ENCODE results near the gene FAM151A.
A peak's percentile ranks its signal among the peaks of the same experiment; 100 is the strongest.

The FAM151A gene

DNA sequence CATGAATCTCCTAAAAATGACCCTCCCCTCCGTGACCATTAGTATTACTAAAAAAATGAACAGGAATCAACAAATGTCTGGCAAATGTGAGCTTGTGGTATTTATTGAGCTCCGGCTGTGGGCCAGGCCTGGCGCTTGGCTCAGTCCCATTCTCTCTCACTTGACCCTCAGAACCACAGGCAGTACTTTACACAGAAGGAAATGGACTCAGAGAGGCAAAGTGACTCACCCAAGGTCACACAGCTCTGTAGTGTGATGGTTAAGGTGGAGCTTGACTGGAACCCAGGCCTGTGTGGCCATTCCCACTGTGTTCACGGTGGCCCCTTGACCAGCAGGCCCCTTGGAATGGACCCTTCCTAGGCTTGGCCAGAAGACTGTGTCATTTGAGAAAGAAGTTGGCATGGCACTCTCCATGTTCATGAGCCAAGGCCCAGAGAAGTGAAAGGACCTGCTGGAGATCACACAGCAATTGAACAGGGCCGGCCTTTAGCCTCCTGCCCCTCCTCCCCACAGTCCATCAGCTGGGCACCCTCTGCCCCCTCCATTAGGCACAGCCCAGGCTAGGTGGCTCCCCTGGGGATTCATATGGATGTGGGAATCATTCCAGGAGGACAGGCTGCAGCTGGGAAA, 32.1 kb downstream of the FAM151A start:
- Histone ChIP-seq H3K4me1 (ENCODE audit: control insufficient read depth, insufficient read depth, low read length) (peaks cover 2% of the 10 kb centered on the region), H3K9me3 (ENCODE audit: control insufficient read depth in 2 of 2, low read length in 2 of 2) (no peaks in the 10 kb centered on the region), H3K27me3 (ENCODE audit: control insufficient read depth in 1 of 2, insufficient read depth in 2 of 2, low read length in 2 of 2) (no peaks in the 10 kb centered on the region), H3K36me3 (ENCODE audit: control insufficient read depth in 2 of 2, insufficient read depth in 2 of 2, low read length in 2 of 2) (peaks cover 30 to 31% of the 10 kb centered on the region in 2 donors), H3K9ac (ENCODE audit: low read length in 2 of 2) (no peak overlapping the region), H3K27ac (ENCODE audit: low read length) (no peak overlapping the region), H3K4me3 (ENCODE audit: low read length in 2 of 2) (no peak overlapping the region)

DNA sequence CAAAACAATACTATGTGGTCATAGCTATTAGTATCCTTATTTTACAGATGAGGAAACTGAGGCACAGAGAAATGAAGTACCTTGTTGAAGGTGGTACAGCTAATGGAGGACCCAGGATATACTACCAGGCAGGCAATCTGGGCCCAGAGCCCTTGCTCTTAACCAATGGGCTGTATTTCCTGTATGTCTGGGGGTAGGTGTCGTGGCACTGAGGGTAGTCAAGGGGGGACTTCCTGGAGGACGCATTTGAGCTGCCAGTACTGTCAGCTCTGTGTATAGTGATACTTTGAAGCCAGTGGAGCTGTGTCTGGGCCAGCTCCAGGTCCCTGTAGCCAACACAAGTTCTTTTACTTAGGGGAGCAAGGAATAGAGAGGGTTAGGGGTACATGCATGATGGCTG, 34.9 kb downstream of the FAM151A start:
- Histone ChIP-seq H3K4me1 (ENCODE audit: control insufficient read depth, insufficient read depth, low read length) (peaks cover 6% of the 10 kb centered on the region), H3K9ac (ENCODE audit: low read length in 2 of 2) (no peak overlapping the region), H3K27me3 (ENCODE audit: control insufficient read depth in 1 of 2, insufficient read depth in 2 of 2, low read length in 2 of 2) (no peaks in the 10 kb centered on the region), H3K36me3 (ENCODE audit: control insufficient read depth in 2 of 2, insufficient read depth in 2 of 2, low read length in 2 of 2) (peaks cover 15 to 25% of the 10 kb centered on the region in 2 donors), H3K9me3 (ENCODE audit: control insufficient read depth in 2 of 2, low read length in 2 of 2) (no peaks in the 10 kb centered on the region), H3K27ac (ENCODE audit: low read length) (no peak overlapping the region), H3K4me3 (ENCODE audit: low read length in 2 of 2) (no peak overlapping the region)

DNA sequence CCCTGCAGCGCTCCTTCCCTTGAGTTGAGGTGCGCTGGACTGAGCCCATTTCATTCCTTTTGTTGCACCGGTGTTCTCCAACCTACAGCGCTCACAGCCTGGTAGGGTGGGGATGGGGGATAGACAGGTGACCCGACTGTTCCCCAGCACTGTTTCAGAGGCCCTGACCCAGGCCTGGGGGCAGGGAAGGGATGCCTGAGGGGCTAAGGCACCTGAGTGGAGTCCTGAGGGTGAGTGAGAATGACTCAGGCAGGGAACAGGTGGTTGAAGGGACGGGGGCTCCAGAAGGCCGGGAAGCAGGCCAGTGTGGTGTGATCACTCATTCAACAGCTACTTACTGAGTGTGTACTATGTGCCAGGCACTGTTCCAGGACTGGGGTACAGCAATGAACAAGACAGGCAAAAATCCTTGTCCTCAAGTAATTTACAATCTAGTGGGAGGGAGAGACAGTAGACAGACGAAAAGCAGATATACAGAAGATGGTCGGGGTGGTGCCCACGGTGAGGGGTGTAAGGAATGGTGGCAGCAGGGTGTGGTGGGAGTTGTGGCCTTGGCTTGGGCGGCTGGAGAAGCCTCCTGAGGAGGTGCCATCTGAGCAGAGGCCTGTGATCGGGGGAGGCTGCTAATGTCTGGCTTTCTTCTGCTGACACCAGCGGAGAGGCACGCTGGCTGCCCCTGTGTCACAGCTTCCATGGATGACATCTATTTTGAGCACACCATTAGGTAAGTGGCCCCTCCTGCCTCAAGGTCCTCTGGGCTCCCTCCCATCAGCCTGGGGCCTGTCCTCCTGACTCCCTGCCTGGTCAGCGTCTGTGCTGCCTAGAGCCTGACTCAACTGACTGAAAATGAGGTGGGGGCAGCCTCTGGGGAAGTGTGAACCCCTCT, 37.9 kb downstream of the FAM151A start:
- Histone ChIP-seq H3K36me3 (ENCODE audit: control insufficient read depth in 2 of 2, insufficient read depth in 2 of 2, low read length in 2 of 2) (peaks cover 10 to 18% of the 10 kb centered on the region in 2 donors), H3K27me3 (ENCODE audit: control insufficient read depth in 1 of 2, insufficient read depth in 2 of 2, low read length in 2 of 2) (no peaks in the 10 kb centered on the region), H3K9me3 (ENCODE audit: control insufficient read depth in 2 of 2, low read length in 2 of 2) (no peaks in the 10 kb centered on the region), H3K9ac (ENCODE audit: low read length in 2 of 2) (no peak overlapping the region), H3K4me3 (ENCODE audit: low read length in 2 of 2) (no peak overlapping the region), H3K27ac (ENCODE audit: low read length) (no peak overlapping the region), H3K4me1 (ENCODE audit: control insufficient read depth, insufficient read depth, low read length) (peaks cover 34% of the 10 kb centered on the region)

DNA sequence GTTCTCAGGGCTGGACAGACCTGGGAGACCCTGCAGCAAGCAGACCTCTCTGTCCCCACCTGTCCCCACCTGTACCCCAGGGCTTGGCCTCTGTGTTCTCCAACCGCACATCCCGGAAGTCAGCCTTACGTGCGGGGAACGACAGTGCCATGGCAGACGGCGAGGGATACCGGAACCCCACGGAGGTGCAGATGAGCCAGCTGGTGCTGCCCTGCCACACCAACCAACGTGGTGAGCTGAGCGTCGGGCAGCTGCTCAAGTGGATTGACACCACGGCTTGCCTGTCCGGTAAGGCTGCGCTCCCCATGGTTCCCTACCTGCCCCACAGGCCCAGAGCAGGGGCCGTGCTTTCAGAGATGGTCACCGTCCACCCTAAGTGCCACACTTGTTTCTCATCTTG, 38.8 kb downstream of the FAM151A start:
- Histone ChIP-seq H3K4me1 (ENCODE audit: control insufficient read depth, insufficient read depth, low read length) (peaks cover 40% of the 10 kb centered on the region), H3K4me3 (ENCODE audit: low read length in 2 of 2) (no peak overlapping the region), H3K9me3 (ENCODE audit: control insufficient read depth in 2 of 2, low read length in 2 of 2) (no peaks in the 10 kb centered on the region)

DNA sequence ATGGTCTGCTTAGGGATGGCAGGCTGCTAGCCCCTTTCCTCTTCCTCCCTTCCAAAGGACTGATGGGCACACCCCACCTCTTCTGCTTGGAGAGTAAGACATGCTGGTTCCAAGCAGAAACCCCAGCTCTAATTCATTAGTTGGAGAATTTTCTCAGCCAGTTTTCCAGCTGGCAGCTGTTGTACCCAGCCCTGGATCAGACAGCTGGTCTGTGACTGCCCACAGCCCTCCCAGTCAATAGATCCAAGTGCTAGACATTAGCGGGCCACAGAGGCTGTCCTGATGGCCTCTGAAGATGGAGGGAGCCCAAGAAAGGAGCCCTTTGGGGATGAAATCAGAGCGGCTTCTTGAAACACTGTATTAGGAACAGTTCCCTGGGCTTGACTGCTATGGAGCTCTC, 39.5 kb downstream of the FAM151A start:
- H3K4me3 ChIP-seq (ENCODE audit: low read length in 2 of 2): no peak overlapping the region
- H3K9me3 ChIP-seq (ENCODE audit: control insufficient read depth in 2 of 2, low read length in 2 of 2): no peaks in the 10 kb centered on the region
- peaks cover 10 to 15% of the 10 kb centered on the region in 2 donors for H3K36me3 ChIP-seq (ENCODE audit: control insufficient read depth in 2 of 2, insufficient read depth in 2 of 2, low read length in 2 of 2)
- H3K27me3 ChIP-seq (ENCODE audit: control insufficient read depth in 1 of 2, insufficient read depth in 2 of 2, low read length in 2 of 2): no peaks in the 10 kb centered on the region
- peak overlapping the region; percentile 18 for H3K27ac ChIP-seq (ENCODE audit: low read length)
- peaks cover 47% of the 10 kb centered on the region for H3K4me1 ChIP-seq (ENCODE audit: control insufficient read depth, insufficient read depth, low read length)
- H3K9ac ChIP-seq (ENCODE audit: low read length in 2 of 2): no peak overlapping the region

More for the DNA sequence above, 38.8 kb downstream of the FAM151A start:
- H3K27me3 ChIP-seq (ENCODE audit: control insufficient read depth in 1 of 2, insufficient read depth in 2 of 2, low read length in 2 of 2): no peaks in the 10 kb centered on the region
- no peak overlapping the region for H3K9ac ChIP-seq (ENCODE audit: low read length in 2 of 2)
- peaks cover 10 to 15% of the 10 kb centered on the region in 2 donors for H3K36me3 ChIP-seq (ENCODE audit: control insufficient read depth in 2 of 2, insufficient read depth in 2 of 2, low read length in 2 of 2)
- peak overlapping the region; percentile 18 for H3K27ac ChIP-seq (ENCODE audit: low read length)

DNA sequence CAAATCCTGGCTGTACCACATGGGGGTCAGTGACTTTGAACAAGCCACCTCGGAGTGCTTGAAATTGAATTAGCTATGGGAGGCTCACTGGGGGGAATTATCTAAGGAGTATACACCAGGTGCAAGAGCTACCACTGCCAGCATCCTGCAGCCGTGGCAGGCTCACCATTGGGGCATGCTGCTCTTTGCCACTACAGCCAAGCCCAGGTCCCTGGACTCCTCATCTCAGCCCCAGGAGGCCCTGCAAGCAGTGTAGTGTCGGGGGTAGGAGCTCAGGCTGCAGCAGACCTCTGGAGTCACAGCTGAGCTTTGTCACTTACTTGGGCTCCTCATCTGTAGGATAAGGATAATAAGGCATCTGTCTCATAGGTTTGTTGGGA, 40.0 kb downstream of the FAM151A start:
- Histone ChIP-seq H3K4me3 (ENCODE audit: low read length in 2 of 2) (no peak overlapping the region), H3K4me1 (ENCODE audit: control insufficient read depth, insufficient read depth, low read length) (peaks cover 49% of the 10 kb centered on the region), H3K36me3 (ENCODE audit: control insufficient read depth in 2 of 2, insufficient read depth in 2 of 2, low read length in 2 of 2) (peaks cover 5 to 15% of the 10 kb centered on the region in 2 donors), H3K27ac (ENCODE audit: low read length) (peak overlapping the region; percentile 98), H3K9ac (ENCODE audit: low read length in 2 of 2) (peak overlapping the region in 1 of 2 donors; percentile 2), H3K9me3 (ENCODE audit: control insufficient read depth in 2 of 2, low read length in 2 of 2) (no peaks in the 10 kb centered on the region), H3K27me3 (ENCODE audit: control insufficient read depth in 1 of 2, insufficient read depth in 2 of 2, low read length in 2 of 2) (no peaks in the 10 kb centered on the region)

DNA sequence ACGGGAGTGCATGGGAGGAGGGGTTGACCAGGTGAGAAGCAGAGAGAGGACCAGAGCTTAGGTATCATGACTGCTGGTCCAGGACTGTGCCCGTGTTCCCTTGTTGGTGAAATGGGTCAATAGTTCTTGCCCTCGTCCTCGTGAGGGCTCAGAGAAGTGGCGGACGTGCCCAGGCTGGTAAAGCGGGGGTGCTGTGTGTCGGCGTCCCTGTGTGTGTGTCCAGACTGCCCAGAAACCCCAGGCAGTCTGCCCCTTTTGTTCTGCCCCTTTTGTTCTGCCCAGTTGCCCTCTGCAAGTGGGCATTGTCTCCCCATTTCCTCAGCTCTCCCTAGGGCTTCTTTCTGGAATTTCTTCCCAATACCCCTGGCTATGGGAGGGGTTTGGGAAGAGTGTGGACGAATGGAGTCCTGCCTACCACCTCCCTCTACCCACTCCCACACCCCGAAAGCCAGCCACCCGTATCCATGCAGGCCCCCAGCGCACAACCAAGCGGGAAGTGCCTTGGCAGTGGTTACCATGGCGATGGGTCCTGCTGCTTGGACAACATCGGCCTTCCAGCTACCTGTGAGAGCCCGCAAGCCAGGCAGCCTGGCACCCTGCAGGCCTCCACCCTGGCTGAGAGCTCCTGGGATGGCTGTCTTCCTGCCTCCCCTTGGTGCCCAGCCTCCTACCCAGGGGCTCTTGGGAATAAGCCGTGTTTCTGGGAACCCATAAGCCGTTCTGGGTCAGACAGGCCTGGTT, 40.6 kb downstream of the FAM151A start:
- Histone ChIP-seq H3K36me3 (ENCODE audit: control insufficient read depth in 2 of 2, insufficient read depth in 2 of 2, low read length in 2 of 2) (peaks cover 4 to 15% of the 10 kb centered on the region in 2 donors), H3K27me3 (ENCODE audit: control insufficient read depth in 1 of 2, insufficient read depth in 2 of 2, low read length in 2 of 2) (no peaks in the 10 kb centered on the region), H3K4me1 (ENCODE audit: control insufficient read depth, insufficient read depth, low read length) (peaks cover 55% of the 10 kb centered on the region), H3K9ac (ENCODE audit: low read length in 2 of 2) (no peak overlapping the region), H3K27ac (ENCODE audit: low read length) (peak overlapping the region; percentile 98), H3K9me3 (ENCODE audit: control insufficient read depth in 2 of 2, low read length in 2 of 2) (no peaks in the 10 kb centered on the region), H3K4me3 (ENCODE audit: low read length in 2 of 2) (no peak overlapping the region)

DNA sequence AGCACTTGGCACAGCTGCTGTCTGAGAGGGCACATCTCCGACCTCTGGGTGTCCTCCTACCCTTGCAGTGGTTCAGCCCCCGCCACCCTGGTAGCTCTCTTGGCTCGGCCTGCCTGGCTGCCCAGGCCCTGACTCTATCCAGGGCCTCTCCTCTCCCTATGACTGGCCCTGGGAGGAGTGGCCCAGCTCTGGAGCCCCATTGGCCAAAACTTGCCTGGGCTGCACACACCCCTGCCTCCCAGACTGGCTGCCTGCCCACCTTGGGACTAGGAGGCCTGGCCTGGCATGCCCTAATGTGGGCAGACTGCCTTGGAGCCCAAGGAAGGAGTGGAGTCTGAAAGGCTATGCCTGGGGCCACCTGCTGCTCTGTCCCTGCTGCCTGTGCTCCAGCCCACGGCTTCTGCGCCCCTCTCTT, 41.7 kb downstream of the FAM151A start:
- peak overlapping the region; percentile 98 for H3K27ac ChIP-seq (ENCODE audit: low read length)
- peaks cover 2 to 10% of the 10 kb centered on the region in 2 donors for H3K36me3 ChIP-seq (ENCODE audit: control insufficient read depth in 2 of 2, insufficient read depth in 2 of 2, low read length in 2 of 2)
- peaks cover 0 to 3% of the 10 kb centered on the region in 2 donors for H3K9me3 ChIP-seq (ENCODE audit: control insufficient read depth in 2 of 2, low read length in 2 of 2)
- no peaks in the 10 kb centered on the region for H3K27me3 ChIP-seq (ENCODE audit: control insufficient read depth in 1 of 2, insufficient read depth in 2 of 2, low read length in 2 of 2)
- peak overlapping the region in 1 of 2 donors; percentile 29 for H3K4me3 ChIP-seq (ENCODE audit: low read length in 2 of 2)
- peaks cover 57% of the 10 kb centered on the region for H3K4me1 ChIP-seq (ENCODE audit: control insufficient read depth, insufficient read depth, low read length)
- peak overlapping the region; percentile 47 to 78 for H3K9ac ChIP-seq (ENCODE audit: low read length in 2 of 2)

DNA sequence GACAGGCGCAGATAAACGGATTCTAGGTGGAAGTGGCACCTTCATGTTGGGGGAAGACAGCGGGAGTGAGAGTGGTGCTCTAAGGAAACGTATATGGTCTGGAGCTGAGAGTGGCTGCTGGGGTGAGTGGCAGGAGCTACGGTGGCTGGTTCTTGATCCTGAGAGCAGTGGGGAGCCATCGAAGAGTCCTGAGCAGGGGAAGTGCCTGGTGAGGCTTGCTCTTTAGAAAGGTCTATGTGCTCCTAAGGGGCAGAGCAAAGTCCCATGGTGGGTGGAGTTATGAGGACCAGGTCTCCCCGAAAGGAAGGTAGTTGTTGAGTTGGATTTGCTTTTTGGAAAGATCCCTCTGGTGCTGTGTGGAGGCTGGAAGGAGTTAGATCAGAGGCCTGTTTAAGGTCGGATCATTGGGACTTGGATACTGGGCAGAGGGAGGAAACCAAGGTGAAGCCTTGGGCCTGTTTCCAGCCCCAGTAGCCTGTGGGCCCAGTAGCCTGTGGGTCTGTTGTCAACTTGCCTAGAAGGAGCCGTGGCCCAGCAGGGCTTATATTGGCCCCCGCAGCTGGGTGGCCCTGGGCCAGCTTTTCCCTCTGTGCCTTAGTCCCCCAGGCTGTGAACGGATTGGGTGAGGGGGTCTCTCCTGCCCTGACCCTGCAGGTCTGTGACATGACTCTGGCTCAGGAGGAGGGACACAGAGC, 42.3 kb downstream of the FAM151A start:
- H3K36me3 ChIP-seq (ENCODE audit: control insufficient read depth in 2 of 2, insufficient read depth in 2 of 2, low read length in 2 of 2): peaks cover 2 to 10% of the 10 kb centered on the region in 2 donors
- peaks cover 57% of the 10 kb centered on the region for H3K4me1 ChIP-seq (ENCODE audit: control insufficient read depth, insufficient read depth, low read length)
- peak overlapping the region in 1 of 2 donors; percentile 29 for H3K4me3 ChIP-seq (ENCODE audit: low read length in 2 of 2)
- H3K9ac ChIP-seq (ENCODE audit: low read length in 2 of 2): peak overlapping the region; percentile 47 to 76
- H3K27ac ChIP-seq (ENCODE audit: low read length): peak overlapping the region; percentile 98
- H3K27me3 ChIP-seq (ENCODE audit: control insufficient read depth in 1 of 2, insufficient read depth in 2 of 2, low read length in 2 of 2): no peaks in the 10 kb centered on the region
- H3K9me3 ChIP-seq (ENCODE audit: control insufficient read depth in 2 of 2, low read length in 2 of 2): peaks cover 0 to 3% of the 10 kb centered on the region in 2 donors

DNA sequence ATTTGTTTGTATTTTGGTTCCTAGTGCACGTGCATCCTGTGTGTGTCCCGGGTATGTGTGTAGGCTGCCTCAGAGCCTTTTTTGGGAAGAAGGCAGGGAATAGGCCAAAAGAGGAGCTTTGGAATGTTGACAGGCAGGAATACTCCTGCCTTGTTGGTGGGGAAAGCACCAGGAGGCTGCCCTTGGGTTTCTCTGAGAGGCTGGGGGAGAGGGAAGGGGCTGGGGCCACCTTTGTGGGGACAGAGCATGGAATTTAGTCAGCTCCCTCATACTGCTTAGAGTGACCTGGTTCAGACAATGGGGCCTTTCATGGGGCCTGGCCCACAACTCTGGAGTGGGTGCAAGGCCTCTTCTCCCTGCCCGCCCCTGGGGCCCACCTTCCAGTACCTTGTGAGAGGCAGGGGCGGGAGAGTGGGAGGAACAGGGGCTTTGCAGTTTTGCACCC, 44.0 kb downstream of the FAM151A start:
- no peaks in the 10 kb centered on the region for H3K36me3 ChIP-seq (ENCODE audit: control insufficient read depth in 2 of 2, insufficient read depth in 2 of 2, low read length in 2 of 2)
- H3K27me3 ChIP-seq (ENCODE audit: control insufficient read depth in 1 of 2, insufficient read depth in 2 of 2, low read length in 2 of 2): no peaks in the 10 kb centered on the region
- peaks cover 0 to 3% of the 10 kb centered on the region in 2 donors for H3K9me3 ChIP-seq (ENCODE audit: control insufficient read depth in 2 of 2, low read length in 2 of 2)
- peaks cover 57% of the 10 kb centered on the region for H3K4me1 ChIP-seq (ENCODE audit: control insufficient read depth, insufficient read depth, low read length)
- H3K4me3 ChIP-seq (ENCODE audit: low read length in 2 of 2): no peak overlapping the region
- peak overlapping the region; percentile 98 for H3K27ac ChIP-seq (ENCODE audit: low read length)
- H3K9ac ChIP-seq (ENCODE audit: low read length in 2 of 2): peak overlapping the region; percentile 27 to 29

All from stomach smooth muscle (tissue), 2 donors.